Measurements from ENCODE around the gene NOVA2. TPM values are rescaled to one million over a fixed set of nuclear protein-coding genes. Genes with fewer than 3 reads are reported as not detected.

Gene NOVA2
- total RNA-seq, 4 donors from 2014 or later, result 0.40 to 2.1 (median 0.44) TPM; not detected in 1

DNA sequence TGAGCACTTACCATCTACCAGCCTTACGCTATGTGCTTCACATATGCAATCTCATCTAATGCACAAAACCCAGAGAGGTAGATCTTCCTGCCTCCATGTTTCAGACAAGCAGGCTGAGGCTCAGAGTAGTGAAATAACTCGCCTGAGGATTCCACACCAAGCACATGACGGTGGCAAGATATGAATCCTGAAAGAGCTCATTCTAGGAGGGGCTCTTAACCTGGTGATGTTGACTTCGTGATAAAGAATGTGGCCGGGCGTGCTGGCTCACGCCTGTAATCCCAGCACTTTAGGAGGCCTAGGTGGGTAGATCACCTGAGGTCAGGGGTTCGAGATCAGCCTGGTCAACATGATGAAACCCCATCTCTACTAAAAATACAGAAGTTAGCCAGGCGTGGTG lies 5.0 kb downstream of the NOVA2 start:
- Histone ChIP-seq H3K4me3 (no peak overlapping the region), H3K36me3 (no peaks in the 10 kb centered on the region), H3K9me3 (no peaks in the 10 kb centered on the region), H3K4me1 (peaks cover 0 to 23% (median 4%) of the 10 kb centered on the region in 3 donors), H3K27ac (no peak overlapping the region), H3K27me3 (peaks cover 0 to 89% (median 6%) of the 10 kb centered on the region in 4 donors)
- 45 to 51% methylated on average over 7 to 9 of the region's 9 CpGs for WGBS, 2 donors
- no peak for TF ChIP-seq POLR2A (IDR thresholded peaks at IDR 0.05)
- TF ChIP-seq, protein P1, sequence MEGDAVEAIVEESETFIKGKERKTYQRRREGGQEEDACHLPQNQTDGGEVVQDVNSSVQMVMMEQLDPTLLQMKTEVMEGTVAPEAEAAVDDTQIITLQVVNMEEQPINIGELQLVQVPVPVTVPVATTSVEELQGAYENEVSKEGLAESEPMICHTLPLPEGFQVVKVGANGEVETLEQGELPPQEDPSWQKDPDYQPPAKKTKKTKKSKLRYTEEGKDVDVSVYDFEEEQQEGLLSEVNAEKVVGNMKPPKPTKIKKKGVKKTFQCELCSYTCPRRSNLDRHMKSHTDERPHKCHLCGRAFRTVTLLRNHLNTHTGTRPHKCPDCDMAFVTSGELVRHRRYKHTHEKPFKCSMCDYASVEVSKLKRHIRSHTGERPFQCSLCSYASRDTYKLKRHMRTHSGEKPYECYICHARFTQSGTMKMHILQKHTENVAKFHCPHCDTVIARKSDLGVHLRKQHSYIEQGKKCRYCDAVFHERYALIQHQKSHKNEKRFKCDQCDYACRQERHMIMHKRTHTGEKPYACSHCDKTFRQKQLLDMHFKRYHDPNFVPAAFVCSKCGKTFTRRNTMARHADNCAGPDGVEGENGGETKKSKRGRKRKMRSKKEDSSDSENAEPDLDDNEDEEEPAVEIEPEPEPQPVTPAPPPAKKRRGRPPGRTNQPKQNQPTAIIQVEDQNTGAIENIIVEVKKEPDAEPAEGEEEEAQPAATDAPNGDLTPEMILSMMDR (IDR thresholded peaks at IDR 0.05), result no peak
- intact Hi-C loops (cut with DNase I), result no loop called here
- no peak for DNase-seq

DNA sequence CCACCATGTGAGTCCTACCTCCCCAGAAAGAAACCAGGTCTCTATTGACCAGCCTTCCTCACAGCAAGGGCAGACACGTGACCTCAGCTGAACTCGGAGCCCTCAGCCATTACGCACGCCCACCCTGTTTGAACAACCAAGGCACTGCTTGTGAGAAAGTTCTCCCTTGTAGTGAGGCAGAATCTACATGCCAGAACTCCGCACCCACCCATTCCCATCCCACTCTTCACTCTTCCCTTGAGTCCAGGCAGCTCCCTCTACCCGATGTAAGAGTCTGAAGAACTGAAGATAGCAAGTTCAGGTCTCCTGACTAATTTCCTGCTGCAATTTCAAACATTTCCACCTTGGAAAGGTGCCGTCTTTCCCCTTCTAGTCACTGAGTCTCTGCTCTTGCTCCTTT lies 6.4 kb downstream of the NOVA2 start:
- no peak overlapping the region for H3K27ac ChIP-seq
- intact Hi-C loops (cut with DNase I), result no loop called here
- no peaks in the 10 kb centered on the region for H3K9me3 ChIP-seq
- no peak for TF ChIP-seq POLR2A (IDR thresholded peaks at IDR 0.05)
- TF ChIP-seq, protein P1 (IDR thresholded peaks at IDR 0.05), result no peak
- H3K27me3 ChIP-seq, result peaks cover 0 to 87% (median 2%) of the 10 kb centered on the region in 4 donors
- no peak overlapping the region for H3K4me3 ChIP-seq
- no peaks in the 10 kb centered on the region for H3K36me3 ChIP-seq
- WGBS, 2 donors, result 47 to 57% methylated on average over 7 of the region's 7 CpGs
- no peak for DNase-seq
- peaks cover 0 to 13% (median 0%) of the 10 kb centered on the region in 3 donors for H3K4me1 ChIP-seq

DNA sequence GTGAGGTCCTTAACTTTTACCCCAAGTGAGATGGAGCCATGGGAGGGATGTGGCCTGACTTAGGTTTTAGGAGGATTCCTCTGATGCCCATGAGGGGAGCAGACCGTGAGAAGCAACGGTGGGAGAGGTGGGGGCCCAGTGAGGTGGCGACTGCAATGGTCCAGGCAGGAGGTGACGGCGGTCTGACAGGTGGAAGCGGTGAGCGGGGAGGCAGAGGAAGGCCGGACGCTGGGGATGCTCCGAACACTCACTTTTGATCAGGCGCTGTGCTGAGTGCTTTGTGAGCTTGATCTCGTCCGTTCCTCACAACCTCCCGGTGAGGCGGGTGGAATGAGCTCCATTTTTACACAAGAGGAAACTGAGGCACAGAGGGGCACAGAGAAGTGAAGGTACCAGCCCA lies 11.6 kb downstream of the NOVA2 start:
- H3K9me3 ChIP-seq, result no peaks in the 10 kb centered on the region
- H3K4me3 ChIP-seq, result no peak overlapping the region
- TF ChIP-seq POLR2A (IDR thresholded peaks at IDR 0.05), result no peak
- H3K27me3 ChIP-seq, result peaks cover 0 to 90% (median 0%) of the 10 kb centered on the region in 4 donors
- no peaks in the 10 kb centered on the region for H3K36me3 ChIP-seq
- DNase-seq, result no peak
- peaks cover 0 to 6% (median 0%) of the 10 kb centered on the region in 3 donors for H3K4me1 ChIP-seq
- H3K27ac ChIP-seq, result no peak overlapping the region
- 82 to 85% methylated on average over 13 to 15 of the region's 15 CpGs for WGBS, 2 donors
- intact Hi-C loops (cut with DNase I), result no loop called here

DNA sequence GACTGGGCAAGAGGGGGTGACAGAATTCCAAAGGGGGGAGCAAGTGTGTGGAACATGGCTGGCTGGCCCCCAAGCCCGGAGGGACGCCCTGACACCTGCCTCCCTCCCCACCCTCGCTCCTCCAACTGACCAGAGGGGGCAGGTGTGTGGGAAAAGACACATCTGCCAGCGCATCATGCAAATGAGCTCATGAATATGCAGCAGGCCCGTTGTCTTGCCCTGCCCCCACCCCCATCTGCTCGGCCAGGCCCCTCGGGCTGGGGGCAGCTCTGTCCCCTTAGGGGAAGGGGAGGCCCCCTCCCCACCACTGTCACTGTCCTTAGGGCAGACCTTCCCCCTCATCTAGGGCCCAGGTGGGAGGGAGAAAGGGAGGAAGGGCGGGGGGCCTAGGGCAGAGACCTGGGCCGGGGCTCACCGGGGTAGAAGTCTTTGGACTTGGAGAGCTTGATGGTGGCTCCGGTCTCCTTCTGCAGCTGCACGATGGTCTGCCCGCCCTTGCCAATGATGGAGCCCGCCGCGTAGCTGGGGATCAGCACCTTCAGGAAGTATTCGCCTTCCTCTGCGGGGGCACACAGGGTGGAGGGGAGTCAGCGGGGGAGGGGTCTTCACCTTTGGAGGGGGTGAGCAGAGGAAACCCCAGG lies 12.9 kb downstream of the NOVA2 start:
- intact Hi-C loops (cut with DNase I), result no loop called here
- TF ChIP-seq, protein P1 (IDR thresholded peaks at IDR 0.05), result no peak
- no peak for TF ChIP-seq POLR2A (IDR thresholded peaks at IDR 0.05)
- WGBS, 2 donors, result 7 to 12% methylated on average over 5 to 13 of the region's 19 CpGs
- no peaks in the 10 kb centered on the region for H3K36me3 ChIP-seq
- H3K4me1 ChIP-seq, result peaks cover 0 to 12% (median 0%) of the 10 kb centered on the region in 3 donors
- peak overlapping the region in 2 of 4 donors; percentile 9 to 34 for H3K27ac ChIP-seq
- no peaks in the 10 kb centered on the region for H3K9me3 ChIP-seq
- H3K4me3 ChIP-seq, result no peak overlapping the region
- DNase-seq, result no peak
- peaks cover 0 to 90% (median 0%) of the 10 kb centered on the region in 4 donors for H3K27me3 ChIP-seq

DNA sequence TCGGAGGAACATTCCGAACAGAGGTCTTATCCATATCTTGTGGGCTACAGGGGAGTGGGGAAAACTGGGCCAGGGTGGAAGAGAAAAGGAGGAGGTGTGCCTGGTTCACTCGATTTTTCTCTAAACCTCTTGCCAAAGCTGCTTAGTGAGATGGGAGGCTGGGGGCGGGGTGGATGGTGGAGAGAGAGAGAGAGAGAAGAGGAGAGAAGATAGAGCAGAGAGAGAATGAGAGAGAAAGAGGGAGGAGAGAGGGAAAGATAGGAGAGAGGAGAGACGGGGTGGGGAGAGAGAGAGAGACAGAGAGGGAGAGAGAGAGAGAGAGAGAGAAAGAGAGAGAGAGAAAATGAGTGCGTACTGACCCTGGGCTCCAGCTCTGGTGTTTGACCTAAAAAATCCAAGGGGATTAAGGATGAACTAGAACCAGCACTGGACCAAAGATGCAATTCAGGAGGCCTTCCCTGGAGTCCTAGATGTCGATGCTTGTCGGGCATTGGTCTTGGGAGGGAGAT lies 14.1 kb downstream of the NOVA2 start:
- H3K36me3 ChIP-seq, result no peaks in the 10 kb centered on the region
- H3K9me3 ChIP-seq, result no peaks in the 10 kb centered on the region
- 54 to 67% methylated on average over 8 of the region's 8 CpGs for WGBS, 2 donors
- H3K27ac ChIP-seq, result peak overlapping the region in 2 of 4 donors; percentile 1 to 33
- DNase-seq, result no peak
- no peak overlapping the region for H3K4me3 ChIP-seq
- TF ChIP-seq, protein P1 (IDR thresholded peaks at IDR 0.05), result no peak
- H3K27me3 ChIP-seq, result peaks cover 0 to 90% (median 0%) of the 10 kb centered on the region in 4 donors
- H3K4me1 ChIP-seq, result peaks cover 0 to 20% (median 0%) of the 10 kb centered on the region in 3 donors
- intact Hi-C loops (cut with DNase I), result no loop called here

Measured in esophagus squamous epithelium (tissue), 5 donors.